OCI-LY7 (cell line): ENCODE data around the gene CD1E. TPM values are rescaled to one million over a fixed set of nuclear protein-coding genes. Genes with fewer than 3 reads are reported as not detected.
"Not testable (repeated sequence)": the region's sequence is repeated elsewhere in the genome, so short reads cannot be mapped to it uniquely, and the experiment has no call there.

Experiments
- BruUV-seq: library from RNA; stranded (reverse); fragments of 400-500 nt; replicated peaks from 2 replicates; lab custom pipeline; 2021; lab: Mats Ljungman, UMichigan
- CTCF ChIA-PET: fragments of 300-600 bp; sonication (Branson Sonifier 250); formaldehyde crosslinking; loops from one replicate; lab custom pipeline; 2022; ENCODE audit warnings: antibody characterized with exemption; ENCODE audit not compliant: unreplicated experiment; lab: Charles Lee
- POLR2A ChIA-PET: fragments of 300-600 bp; sonication (Branson Sonifier 250); formaldehyde crosslinking; loops from one replicate; lab custom pipeline; 2022; ENCODE audit warnings: antibody characterized with exemption; lab: Charles Lee
- DNase-seq: peaks from one replicate; pipeline ENCODE4 v3.0.0-alpha.2; 2015; ENCODE audit warnings: low spot score
- H2AFZ ChIP-seq: fragments of 200-600 bp; sonication (generic), shearing (Covaris generic); 2 replicates; pipeline ENCODE4 v1.6.1; 2014; ENCODE audit warnings: mild to moderate bottlenecking, antibody characterized with exemption, low read length, moderate library complexity
- H3K27ac ChIP-seq: fragments of 200-600 bp; sonication (generic); 2 replicates; pipeline ENCODE4 v1.5.1; 2014; ENCODE audit warnings: mixed run types, low read depth, mild to moderate bottlenecking, moderate library complexity, low read length, inconsistent platforms; ENCODE audit not compliant: poor library complexity, severe bottlenecking
- H3K36me3 ChIP-seq: fragments of 200-600 bp; sonication (generic); 2 replicates; pipeline ENCODE4 v1.6.1; 2014; ENCODE audit warnings: mild to moderate bottlenecking, antibody characterized with exemption, low read length, moderate library complexity, mixed read lengths; ENCODE audit not compliant: insufficient read depth
- H3K4me1 ChIP-seq: fragments of 200-600 bp; sonication (generic); 2 replicates; pipeline ENCODE4 v1.5.1; 2014; ENCODE audit warnings: mild to moderate bottlenecking, low read length; ENCODE audit not compliant: insufficient read depth, poor library complexity, severe bottlenecking
- H3K4me2 ChIP-seq: fragments of 200-600 bp; sonication (generic); 2 replicates; pipeline ENCODE4 v1.6.1; 2014; ENCODE audit warnings: mild to moderate bottlenecking, low read length
- H3K4me3 ChIP-seq: fragments of 200-600 bp; sonication (generic); 2 replicates; pipeline ENCODE4 v1.5.1; 2014; ENCODE audit warnings: mild to moderate bottlenecking, low read depth, low read length; ENCODE audit not compliant: poor library complexity, severe bottlenecking
- H3K79me2 ChIP-seq: fragments of 200-600 bp; sonication (generic); 2 replicates; pipeline ENCODE4 v1.6.1; 2016; ENCODE audit warnings: low read depth, mild to moderate bottlenecking, low read length, moderate library complexity, mixed read lengths; ENCODE audit not compliant: insufficient read depth
- H3K9me2 ChIP-seq: fragments of 200-600 bp; sonication (generic); 2 replicates; pipeline ENCODE4 v1.6.1; 2016; ENCODE audit warnings: mild to moderate bottlenecking, low read length, mixed read lengths; ENCODE audit not compliant: insufficient read depth
- H3K9me3 ChIP-seq: fragments of 200-600 bp; sonication (generic); 2 replicates; pipeline ENCODE4 v1.6.1; 2014; ENCODE audit warnings: mild to moderate bottlenecking, mixed run types, low read length, mixed read lengths
- H4K20me1 ChIP-seq: fragments of 200-600 bp; sonication (generic); 2 replicates; pipeline ENCODE4 v1.6.1; 2014; ENCODE audit warnings: mild to moderate bottlenecking, antibody characterized with exemption, low read length, moderate library complexity, mixed read lengths; ENCODE audit not compliant: insufficient read depth
- EZH2phosphoT487 ChIP-seq: fragments of 200-600 bp; sonication (generic); IDR thresholded peaks from 2 replicates; pipeline ENCODE4 v1.6.1; 2018; ENCODE audit warnings: low read depth, borderline replicate concordance, mild to moderate bottlenecking, mixed run types, antibody characterized with exemption, low read length, moderate library complexity, mixed read lengths
- intact Hi-C: fragments of 100-400 bp; cut with micrococcal nuclease; formaldehyde crosslinking; loops from one replicate; pipeline ENCODE4 v1.10.0; 2022; ENCODE audit not compliant: unreplicated experiment
- total RNA-seq, 2 experiments: library from RNA; depleted of rRNA in 1 of 2; stranded (reverse); fragments of >200 nt in 1 of 2; shearing (Covaris generic) in 1 of 2; gene quantifications; 2 replicates each; pipeline ENCODE4 v1.2.3, GENCODE V29; 2014 to 2022
- TF ChIP-seq, protein P1 (sequence below): fragments of 200-600 bp; sonication (generic); conservative IDR thresholded peaks from 2 replicates; pipeline ENCODE4 v1.5.1; 2014; ENCODE audit warnings: mild to moderate bottlenecking, antibody characterized with exemption, low read length, moderate library complexity, mixed read lengths

Gene CD1E
- total RNA-seq, 2 experiments from 2014 or later, result not detected

DNA sequence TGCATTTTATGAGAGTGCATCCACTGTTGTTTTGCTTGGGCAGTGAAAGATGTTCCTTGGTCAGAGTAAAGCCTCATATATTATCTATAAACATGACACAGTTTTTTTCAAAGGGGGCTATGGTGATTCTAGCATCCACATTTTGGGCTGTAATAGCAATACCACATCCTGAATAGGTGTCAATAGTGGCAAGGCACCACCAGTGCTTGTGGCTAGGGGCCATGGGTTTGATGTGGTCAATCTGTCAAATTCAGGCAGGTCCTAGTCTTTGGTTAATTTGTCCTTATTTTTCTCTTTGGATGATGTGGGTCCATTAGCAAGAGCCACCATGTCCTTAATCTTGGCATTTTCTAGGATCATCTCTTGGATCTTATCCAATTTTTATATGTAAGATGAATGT is 13.1 kb downstream of the CD1E start:
- no TSS peak for BruUV-seq
- H2AFZ ChIP-seq, result no peak overlapping the region

DNA sequence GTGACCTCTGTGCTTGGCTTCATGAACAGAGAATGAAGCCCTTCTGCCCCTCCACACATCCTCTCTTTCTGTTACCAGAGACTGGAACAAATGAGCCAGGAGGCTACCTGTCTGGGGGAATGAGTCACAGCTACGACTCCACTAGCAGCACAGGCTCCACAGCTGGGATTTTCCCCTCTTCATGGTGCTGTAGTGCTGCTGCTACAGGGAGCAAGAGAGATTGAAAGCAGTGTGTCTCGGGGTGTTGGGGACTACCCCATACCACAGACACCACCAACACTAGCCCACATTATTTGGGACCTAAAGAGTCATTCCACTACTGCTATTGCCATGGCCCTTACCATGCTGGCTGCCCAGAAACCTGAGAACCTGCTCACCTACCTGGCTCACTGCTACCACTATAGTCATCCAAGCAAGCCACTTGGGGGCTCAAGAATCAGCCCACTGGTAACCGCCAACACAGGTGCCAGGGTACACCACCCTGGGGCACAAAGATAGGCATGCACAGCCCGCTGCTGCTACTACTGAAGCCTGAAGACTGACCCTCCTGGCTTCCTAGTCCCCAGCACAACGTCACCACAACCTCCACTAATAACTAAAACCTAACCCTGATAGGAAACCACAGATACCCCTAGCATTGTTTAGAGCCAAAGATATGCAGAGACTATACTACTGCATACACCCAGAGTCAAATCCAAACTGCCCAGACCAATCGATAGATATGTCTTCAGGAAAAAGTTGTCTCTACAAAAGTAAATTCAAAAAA is 17.7 kb downstream of the CD1E start:
- no peaks in the 10 kb centered on the region for H3K36me3 ChIP-seq
- H4K20me1 ChIP-seq, result no peaks in the 10 kb centered on the region
- BruUV-seq, result no TSS peak
- H3K4me2 ChIP-seq, result no peak overlapping the region
- H3K4me3 ChIP-seq, result no peak overlapping the region
- H3K4me1 ChIP-seq, result no peaks in the 10 kb centered on the region
- H3K27ac ChIP-seq, result no peak overlapping the region
- H3K9me2 ChIP-seq, result no peaks in the 10 kb centered on the region
- no peaks in the 10 kb centered on the region for H3K79me2 ChIP-seq
- intact Hi-C loops, result no loop called here
- TF ChIP-seq, protein P1, sequence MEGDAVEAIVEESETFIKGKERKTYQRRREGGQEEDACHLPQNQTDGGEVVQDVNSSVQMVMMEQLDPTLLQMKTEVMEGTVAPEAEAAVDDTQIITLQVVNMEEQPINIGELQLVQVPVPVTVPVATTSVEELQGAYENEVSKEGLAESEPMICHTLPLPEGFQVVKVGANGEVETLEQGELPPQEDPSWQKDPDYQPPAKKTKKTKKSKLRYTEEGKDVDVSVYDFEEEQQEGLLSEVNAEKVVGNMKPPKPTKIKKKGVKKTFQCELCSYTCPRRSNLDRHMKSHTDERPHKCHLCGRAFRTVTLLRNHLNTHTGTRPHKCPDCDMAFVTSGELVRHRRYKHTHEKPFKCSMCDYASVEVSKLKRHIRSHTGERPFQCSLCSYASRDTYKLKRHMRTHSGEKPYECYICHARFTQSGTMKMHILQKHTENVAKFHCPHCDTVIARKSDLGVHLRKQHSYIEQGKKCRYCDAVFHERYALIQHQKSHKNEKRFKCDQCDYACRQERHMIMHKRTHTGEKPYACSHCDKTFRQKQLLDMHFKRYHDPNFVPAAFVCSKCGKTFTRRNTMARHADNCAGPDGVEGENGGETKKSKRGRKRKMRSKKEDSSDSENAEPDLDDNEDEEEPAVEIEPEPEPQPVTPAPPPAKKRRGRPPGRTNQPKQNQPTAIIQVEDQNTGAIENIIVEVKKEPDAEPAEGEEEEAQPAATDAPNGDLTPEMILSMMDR, result no peak
- no peak for TF ChIP-seq EZH2phosphoT487
- H3K9me3 ChIP-seq, result no peaks in the 10 kb centered on the region
- ChIA-PET CTCF (no interaction called here), POLR2A (no interaction called here)
- H2AFZ ChIP-seq, result no peak overlapping the region
- DNase-seq, result no peak

More for the DNA sequence above, 13.1 kb downstream of the CD1E start:
- POLR2A ChIA-PET, result no interaction called here
- no peak overlapping the region for H3K4me2 ChIP-seq
- H3K79me2 ChIP-seq, result no peaks in the 10 kb centered on the region
- TF ChIP-seq EZH2phosphoT487, result no peak
- TF ChIP-seq, protein P1, result no peak
- no peak overlapping the region for H3K27ac ChIP-seq
- intact Hi-C loops, result no loop called here
- no peaks in the 10 kb centered on the region for H3K9me2 ChIP-seq
- CTCF ChIA-PET, result no interaction called here
- H3K36me3 ChIP-seq, result no peaks in the 10 kb centered on the region
- no peaks in the 10 kb centered on the region for H3K9me3 ChIP-seq
- no peak overlapping the region for H3K4me3 ChIP-seq
- DNase-seq, result no peak
- H4K20me1 ChIP-seq, result no peaks in the 10 kb centered on the region
- H3K4me1 ChIP-seq, result no peaks in the 10 kb centered on the region

DNA sequence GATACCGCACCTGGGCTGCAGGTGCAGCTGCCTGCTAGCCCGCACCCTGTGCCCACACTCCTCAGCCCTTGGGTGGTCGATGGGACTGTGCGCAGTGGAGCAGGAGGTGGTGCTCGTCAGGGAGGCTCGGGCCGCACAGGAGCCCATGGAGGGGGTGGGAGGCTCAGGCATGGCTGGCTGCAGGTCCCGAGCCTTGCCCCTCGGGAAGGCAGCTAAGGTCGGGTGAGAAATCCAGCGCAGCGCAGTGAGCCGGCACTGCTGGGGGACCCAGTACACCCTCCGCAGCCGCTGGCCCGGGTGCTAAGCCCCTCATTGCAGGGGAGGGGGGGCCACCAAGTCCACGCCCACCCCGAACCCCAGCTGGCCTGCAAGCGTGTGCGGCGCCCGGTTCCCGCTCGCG is 20.4 kb downstream of the CD1E start:
- H2AFZ ChIP-seq, H3K36me3 ChIP-seq, H3K4me2 ChIP-seq, H3K4me1 ChIP-seq, CTCF ChIA-PET, H3K4me3 ChIP-seq, DNase-seq, H3K9me3 ChIP-seq, BruUV-seq, intact Hi-C loops, H4K20me1 ChIP-seq, H3K9me2 ChIP-seq, H3K79me2 ChIP-seq, POLR2A ChIA-PET, H3K27ac ChIP-seq: not testable (repeated sequence)
